Measurements from ENCODE around the gene MTHFSD.

MTHFSD gene

DNA sequence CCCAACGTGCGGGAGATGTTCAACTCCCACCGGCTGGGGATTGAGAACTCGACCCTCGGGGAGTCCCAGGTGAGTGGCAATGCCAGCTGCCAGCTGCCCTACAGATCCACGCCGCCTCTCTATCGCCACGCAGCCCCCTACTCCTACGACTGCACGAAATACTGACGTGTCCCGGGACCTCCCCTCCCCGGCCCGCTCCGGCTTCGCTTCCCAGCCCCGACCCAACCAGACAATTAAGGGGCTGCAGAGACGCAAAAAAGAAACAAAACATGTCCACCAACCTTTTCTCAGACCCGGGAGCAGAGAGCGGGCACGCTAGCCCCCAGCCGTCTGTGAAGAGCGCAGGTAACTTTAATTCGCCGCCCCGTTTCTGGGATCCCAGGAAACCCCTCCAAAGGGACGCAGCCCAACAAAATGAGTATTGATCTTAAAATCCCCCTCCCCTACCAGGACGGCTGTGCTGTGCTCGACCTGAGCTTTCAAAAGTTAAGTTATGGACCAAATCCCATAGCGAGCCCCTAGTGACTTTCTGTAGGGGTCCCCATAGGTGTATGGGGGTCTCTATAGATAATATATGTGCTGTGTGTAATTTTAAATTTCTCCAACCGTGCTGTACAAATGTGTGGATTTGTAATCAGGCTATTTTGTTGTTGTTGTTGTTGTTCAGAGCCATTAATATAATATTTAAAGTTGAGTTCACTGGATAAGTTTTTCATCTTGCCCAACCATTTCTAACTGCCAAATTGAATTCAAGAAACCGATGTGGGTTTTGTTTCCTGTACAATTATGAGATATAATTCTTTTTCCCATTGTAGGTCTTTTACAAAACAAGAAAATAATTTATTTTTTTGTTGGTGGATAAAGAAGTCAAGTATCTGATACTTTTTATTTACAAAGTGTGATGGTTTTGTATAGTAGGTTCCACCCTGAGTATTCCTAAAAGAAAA, 13.9 kb upstream of the MTHFSD start:
- no peak for DNase-seq

GRCh38 chr16:86567701-86568581, 12.9 kb upstream of the MTHFSD start:
- no peak for DNase-seq

DNA sequence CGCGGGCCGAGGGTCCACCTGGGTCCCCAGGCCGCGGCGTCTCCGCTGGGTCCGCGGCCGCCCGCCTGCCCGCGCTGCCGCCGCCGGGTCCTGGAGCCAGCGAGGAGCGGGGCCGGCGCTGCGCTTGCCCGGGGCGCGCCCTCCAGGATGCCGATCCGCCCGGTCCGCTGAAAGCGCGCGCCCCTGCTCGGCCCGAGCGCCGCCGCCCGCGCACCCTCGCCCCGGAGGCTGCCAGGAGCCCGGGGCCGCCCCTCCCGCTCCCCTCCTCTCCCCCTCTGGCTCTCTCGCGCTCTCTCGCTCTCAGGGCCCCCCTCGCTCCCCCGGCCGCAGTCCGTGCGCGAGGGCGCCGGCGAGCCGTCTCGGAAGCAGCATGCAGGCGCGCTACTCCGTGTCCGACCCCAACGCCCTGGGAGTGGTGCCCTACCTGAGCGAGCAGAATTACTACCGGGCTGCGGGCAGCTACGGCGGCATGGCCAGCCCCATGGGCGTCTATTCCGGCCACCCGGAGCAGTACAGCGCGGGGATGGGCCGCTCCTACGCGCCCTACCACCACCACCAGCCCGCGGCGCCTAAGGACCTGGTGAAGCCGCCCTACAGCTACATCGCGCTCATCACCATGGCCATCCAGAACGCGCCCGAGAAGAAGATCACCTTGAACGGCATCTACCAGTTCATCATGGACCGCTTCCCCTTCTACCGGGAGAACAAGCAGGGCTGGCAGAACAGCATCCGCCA, 12.1 kb upstream of the MTHFSD start:
- no peak for DNase-seq

DNA sequence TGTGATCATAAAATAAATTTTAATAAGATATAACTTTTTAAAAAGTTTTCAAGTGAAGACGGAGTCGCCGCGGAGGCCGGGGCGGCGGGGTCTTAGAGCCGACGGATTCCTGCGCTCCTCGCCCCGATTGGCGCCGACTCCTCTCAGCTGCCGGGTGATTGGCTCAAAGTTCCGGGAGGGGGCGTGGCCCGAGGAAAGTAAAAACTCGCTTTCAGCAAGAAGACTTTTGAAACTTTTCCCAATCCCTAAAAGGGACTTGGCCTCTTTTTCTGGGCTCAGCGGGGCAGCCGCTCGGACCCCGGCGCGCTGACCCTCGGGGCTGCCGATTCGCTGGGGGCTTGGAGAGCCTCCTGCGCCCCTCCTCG, 11.5 kb upstream of the MTHFSD start, which contains the start of gene FOXC2:
Gene FOXC2 (plus strand): TSS at position 229 of the 365 bp plus-strand sequence. CDS start 507 bp downstream, outside the sequence.
- peak; percentile 28 for DNase-seq

DNA sequence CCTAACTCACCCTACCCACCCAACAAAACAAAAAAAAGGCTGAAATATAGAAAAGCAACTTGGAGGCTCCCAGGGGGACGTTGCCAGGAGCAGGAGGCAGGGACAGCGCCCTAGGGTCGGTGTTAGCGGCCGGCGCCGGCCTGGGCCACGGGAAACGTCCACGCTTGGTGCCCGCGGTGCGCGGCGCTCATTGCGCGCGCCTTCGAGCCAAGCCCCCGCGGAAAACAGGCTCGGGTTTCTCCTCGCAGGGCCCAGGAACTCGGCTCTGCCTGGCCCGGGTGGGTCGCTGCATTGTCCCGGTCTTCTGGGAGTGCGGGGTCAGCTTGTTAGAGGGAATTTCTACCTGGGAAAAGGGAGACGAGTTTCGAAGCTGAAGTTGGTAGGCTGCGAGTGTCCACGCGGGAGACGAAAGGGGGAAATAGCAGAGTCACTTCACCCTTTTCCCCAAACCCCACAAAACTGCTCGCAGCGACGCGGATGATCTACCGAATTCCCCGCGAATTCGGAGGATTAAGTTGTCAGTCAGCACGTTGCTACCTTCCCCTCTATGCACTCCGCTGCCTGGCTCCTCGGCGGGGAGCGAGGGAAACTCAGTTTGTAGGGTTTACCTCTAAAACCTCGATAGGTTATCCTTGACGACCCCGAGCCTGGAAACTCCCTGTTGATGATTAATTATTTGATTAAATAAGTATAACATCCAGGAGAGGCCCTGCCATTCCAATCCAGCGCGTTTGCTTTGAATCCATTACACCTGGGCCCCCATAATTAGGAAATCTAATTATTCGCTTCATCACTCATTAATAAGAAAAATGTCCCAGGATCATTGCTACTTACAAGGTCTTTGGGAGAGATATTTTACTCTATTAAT, 10.8 kb upstream of the MTHFSD start:
- no peak for DNase-seq

DNA sequence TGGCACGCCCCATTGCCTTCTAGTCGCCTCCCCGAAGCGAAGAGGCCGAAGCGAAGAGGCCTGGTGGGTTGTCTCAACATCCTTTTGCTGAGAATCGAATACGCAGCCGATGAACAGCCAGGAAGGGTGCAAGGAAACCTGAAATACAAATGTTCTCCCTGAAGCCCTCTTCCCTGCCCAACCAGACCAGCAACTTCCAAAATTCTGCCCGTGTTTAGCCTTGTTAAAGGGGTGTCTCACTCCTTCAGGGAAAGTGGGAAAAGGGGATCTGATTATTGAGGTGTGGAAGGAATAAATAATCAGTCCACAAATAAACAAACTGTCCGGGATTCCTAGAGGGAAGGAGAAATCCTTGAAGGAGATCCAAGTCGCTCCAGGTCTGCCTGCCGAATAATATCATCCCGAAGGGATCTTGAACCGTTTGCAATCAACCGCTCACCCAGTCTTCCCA, 10.2 kb upstream of the MTHFSD start:
- DNase-seq, result no peak

DNA sequence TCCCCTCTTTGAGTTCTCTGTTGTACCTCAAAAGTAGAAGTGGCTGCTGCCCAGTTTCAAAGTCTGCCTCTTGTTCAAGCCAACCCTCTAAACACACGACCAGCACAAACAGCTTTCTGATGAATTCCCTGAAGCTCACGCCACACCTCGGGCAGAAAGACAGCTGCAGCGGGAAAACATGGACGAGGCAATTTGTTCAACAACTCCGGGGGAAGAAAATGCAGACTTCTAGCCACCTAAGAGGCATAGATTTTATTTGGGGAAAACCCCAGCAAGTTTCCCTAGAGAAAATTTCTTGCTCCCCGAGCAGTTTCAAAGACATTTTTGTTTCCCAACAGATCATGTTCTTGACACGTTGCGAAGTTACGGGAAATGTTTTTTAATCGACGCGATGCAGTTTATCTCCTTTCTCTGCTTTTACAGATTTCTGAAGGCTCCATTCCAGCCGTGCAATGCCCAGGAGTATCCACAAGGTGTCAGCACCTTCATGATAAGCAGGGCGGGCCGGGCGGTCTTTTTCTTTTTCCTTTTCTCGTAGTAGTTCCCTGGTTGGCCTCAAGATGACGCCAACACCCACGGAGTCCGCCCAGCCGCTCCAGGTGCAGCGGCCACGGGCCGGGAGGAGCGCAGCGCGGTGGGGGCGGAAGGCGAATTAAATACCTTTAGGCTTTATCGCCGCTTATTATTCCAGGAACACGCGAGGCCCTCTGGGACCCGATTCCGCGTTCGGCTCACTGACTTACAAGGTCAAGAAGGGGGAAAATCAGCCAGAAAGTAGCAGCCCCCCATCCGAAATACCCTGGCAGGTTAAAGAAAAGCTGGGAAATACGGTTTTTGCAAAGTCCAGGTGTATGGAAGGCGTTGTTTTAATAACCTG, 8.7 kb upstream of the MTHFSD start:
- peak; percentile 90 for DNase-seq

DNA sequence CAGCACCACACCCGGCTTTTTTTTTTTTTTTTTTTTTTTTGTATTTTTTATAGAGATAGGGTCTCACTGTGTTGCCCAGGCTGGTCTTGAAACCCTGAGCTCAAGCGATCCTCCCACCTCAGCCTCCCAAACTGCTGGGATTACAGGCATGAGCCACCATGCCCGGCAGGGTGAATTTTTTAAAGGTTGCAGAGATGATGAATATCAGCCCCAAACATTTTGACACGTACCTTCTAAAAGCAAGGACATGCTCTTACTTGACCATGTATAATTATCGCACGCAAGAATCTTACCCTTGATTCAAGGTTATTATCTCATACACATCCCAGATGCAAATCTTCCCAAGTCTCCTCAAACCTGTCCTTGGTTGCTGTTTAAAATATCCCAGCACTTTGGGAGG, 7.3 kb upstream of the MTHFSD start:
- no peak for DNase-seq

DNA sequence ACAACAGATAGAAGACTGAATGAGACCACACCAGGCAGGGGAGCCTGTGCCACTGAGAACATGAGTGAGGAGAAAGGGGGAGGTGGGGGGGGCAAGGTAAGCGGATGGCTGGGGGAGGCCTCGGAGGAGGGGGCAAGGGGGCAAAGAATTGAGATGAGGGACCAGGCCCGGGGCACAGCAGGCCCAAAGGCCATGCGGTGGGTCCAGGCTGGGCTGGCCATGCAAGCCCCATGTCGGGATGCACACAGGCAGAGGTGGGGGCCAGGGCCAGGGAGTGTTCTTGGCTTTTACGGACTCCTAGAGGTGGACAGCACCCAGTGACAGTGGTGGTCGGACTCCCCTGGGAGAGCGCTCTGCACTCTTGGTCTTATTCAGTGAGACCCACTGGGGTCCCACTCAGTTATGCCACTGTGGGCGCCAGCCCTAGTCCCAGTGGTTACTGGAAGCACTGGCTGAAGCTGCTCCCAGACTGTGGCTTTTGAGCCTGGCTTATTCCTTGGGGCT, 4.8 kb upstream of the MTHFSD start:
- DNase-seq, result no peak

DNA sequence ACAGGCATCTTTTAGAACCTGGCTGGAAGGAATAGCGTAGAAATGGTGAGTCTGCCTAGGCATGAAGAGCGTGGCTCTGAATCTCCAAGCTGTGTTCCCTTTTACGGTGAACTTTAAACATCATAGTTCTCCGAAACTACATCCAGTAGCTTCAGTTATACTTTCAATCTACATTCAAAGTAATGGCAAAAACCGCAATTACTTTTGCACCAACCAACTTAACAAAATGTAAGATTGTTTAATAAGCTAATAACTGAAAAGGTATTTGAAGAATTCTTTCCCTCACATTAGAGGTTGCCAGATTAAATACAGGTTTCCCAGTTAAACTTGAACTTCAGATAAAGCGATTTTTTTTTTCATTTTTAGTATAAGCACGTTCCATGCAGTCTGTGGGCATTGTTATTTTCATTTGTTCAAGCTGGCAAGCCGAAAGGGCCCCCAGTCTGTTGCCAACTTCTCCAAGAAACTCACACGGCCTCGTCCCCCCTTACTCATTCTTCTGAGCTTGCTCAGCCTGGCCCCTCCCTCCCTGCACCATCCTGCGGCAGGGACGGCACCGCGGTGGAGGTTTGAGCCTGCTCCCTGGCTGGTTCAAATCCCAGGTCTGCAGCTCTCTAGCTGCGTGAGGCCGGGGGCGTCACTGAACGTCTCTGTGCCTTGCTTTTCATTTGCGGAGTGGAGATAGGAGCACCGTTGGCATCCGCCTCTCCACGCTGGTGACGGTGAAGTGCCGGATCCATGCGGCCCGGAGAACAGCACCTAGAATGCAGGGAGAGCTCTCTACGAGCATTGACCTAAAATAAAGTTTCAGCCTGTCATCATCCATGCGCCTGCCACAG, 3.5 kb upstream of the MTHFSD start:
- no peak for DNase-seq

- no peak for DNase-seq
Measured at GRCh38 chr16:86557587-86557986, 2.6 kb upstream of the MTHFSD start.

GRCh38 chr16:86556576-86556975, 1.5 kb upstream of the MTHFSD start:
- no peak for DNase-seq

GRCh38 chr16:86555704-86556075, 655 bp upstream of the MTHFSD start:
- DNase-seq, result no peak

- no peak for DNase-seq
Measured at GRCh38 chr16:86554599-86554916, 477 bp downstream of the MTHFSD start.

DNA sequence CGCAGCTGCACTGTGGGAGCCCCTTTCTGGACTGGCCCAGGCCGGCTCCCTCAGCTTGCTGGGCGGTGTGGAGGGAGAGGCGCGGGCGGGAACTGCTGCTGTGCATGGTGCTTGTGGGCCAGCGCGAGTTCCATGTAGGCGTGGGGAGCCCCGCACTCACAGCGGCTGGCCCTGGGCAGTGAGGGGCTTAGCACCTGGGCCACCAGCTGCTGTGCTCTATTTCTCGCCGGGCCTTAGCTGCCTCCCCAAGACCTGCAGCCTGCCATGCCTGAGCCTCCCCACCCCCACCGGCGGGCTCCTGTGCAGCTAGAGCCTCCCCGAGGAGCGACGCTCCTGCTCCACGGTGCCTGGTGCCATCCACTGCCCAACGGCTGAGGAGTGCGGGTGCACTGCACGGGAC, 1.7 kb downstream of the MTHFSD start:
- no peak for DNase-seq

DNA sequence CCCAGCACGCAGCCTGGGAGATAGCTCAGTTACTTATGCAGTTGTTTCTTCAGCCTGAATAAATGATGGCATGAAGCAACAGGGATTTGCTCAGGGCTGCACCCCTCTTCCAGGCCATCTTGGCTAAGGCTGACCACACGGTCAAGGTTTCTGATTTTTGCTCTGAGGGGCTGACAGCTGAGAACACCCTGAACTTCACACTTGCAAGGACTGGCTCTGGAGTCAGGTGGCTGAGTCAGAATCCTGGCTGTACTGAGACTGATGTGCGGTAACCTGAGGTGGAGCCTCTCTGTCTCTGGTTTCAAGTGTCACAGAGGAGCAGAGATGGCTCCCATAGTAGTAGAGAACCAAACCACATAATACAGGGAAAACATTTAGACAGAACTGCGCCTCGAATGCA, 4.8 kb downstream of the MTHFSD start:
- DNase-seq, result no peak

GRCh38 chr16:86549893-86550190, 5.2 kb downstream of the MTHFSD start:
- no peak for DNase-seq

DNA sequence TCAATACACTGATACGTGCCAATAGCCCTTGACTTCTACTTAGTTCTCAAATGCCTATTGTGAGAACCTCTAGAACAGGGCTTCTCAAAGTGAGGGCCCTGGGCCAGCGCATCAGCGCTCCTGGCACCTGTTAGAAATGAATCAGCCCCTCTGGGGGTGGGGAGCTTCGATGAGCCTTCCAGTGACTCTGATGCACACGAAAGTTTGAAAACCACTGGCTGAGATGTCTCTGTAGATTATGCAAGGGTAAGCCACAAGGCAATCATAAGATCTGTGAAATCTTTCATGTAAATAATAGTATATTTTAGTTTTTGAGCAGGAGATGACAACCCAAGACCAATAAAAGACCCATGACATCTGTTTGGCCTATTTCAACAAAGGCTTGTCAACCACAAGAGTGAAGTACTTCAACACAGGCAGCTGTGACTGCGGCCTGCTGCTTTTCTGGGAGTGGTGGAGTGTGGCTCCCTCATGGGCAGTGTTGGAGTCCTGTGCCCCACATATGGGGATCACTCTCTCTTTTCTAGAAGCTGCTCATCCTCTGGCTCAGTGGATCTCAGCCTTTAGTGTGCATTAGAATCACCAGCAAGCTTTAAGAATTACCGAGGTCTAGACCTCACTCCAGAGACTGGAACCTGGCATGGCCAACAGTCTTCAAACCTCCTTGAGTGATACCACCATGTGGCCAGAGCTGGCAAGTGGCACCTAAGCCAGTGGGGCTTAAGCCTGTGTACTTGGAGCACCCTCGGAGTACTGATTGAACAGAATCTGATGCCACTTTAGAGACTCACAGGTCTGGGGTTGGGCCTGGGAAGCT, 5.8 kb downstream of the MTHFSD start:
- no peak for DNase-seq

DNA sequence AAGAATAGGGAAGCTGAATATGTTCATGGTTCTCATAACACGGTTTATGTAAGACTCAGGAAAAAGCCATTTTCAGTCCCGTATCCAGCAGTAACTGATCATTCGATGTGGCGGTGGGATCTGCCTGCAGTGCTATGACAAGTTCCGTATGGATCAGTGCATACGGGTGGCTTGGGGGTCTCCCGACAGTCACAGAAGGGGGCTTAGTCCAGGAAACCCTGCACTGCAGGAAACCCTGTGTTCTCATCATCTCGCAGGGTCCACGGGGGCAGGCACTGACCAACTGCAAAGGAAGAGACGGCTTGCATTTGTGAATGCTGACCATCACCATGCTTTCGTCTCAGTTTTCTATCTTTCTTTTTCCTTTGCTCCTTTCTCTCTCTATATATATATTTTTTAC, 7.7 kb downstream of the MTHFSD start:
- no peak for DNase-seq

Data from CD4-positive, alpha-beta T cell treated with Interleukin-17A for 1 hour (primary cell).